ENCODE results near the gene CNNM1.

The CNNM1 gene

GRCh38 chr10:99406149-99406548, 77.0 kb downstream of the CNNM1 start:
- no peak for TF ChIP-seq CTCF (conservative IDR thresholded peaks at IDR 0.05; ENCODE audit: low read depth, low read length)
- DNase-seq (ENCODE audit: low read depth): no peak
- no peak overlapping the region for H3K4me3 ChIP-seq (ENCODE audit: low read depth, low read length)

GRCh38 chr10:99410146-99410545, 81.0 kb downstream of the CNNM1 start:
- TF ChIP-seq CTCF (conservative IDR thresholded peaks at IDR 0.05; ENCODE audit: low read depth, low read length): no peak
- H3K4me3 ChIP-seq (ENCODE audit: low read depth, low read length): no peak overlapping the region
- no peak for DNase-seq (ENCODE audit: low read depth)

GRCh38 chr10:99410876-99411275, 81.7 kb downstream of the CNNM1 start:
- TF ChIP-seq CTCF (conservative IDR thresholded peaks at IDR 0.05; ENCODE audit: low read depth, low read length): no peak
- no peak overlapping the region for H3K4me3 ChIP-seq (ENCODE audit: low read depth, low read length)
- DNase-seq (ENCODE audit: low read depth): no peak

GRCh38 chr10:99411546-99411945, 82.4 kb downstream of the CNNM1 start:
- DNase-seq (ENCODE audit: low read depth): no peak
- H3K4me3 ChIP-seq (ENCODE audit: low read depth, low read length): no peak overlapping the region
- TF ChIP-seq CTCF (conservative IDR thresholded peaks at IDR 0.05; ENCODE audit: low read depth, low read length): no peak

- no peak for TF ChIP-seq CTCF (conservative IDR thresholded peaks at IDR 0.05; ENCODE audit: low read depth, low read length)
- no peak overlapping the region for H3K4me3 ChIP-seq (ENCODE audit: low read depth, low read length)
- no peak for DNase-seq (ENCODE audit: low read depth)
Observed at GRCh38 chr10:99412099-99412498, 82.9 kb downstream of the CNNM1 start.

GRCh38 chr10:99418910-99419624, 89.9 kb downstream of the CNNM1 start:
- no peak for TF ChIP-seq CTCF (conservative IDR thresholded peaks at IDR 0.05; ENCODE audit: low read depth, low read length)

GRCh38 chr10:99419688-99420087, 90.5 kb downstream of the CNNM1 start:
- no peak for TF ChIP-seq CTCF (conservative IDR thresholded peaks at IDR 0.05; ENCODE audit: low read depth, low read length)
- no peak for DNase-seq (ENCODE audit: low read depth)

More at GRCh38 chr10:99418910-99419624, 89.9 kb downstream of the CNNM1 start:
- no peak for DNase-seq (ENCODE audit: low read depth)
- H3K4me3 ChIP-seq (ENCODE audit: low read depth, low read length): no peak overlapping the region

More at GRCh38 chr10:99419688-99420087, 90.5 kb downstream of the CNNM1 start:
- H3K4me3 ChIP-seq (ENCODE audit: low read depth, low read length): no peak overlapping the region
